NCI-H2107 (cell line): ENCODE data around the gene CNTNAP5.

Experiments used
- DNase-seq: peaks from one replicate; lab custom pipeline; 2025; lab: John Stamatoyannopoulos, UW

CNTNAP5 gene

GRCh38 chr2:124450481-124450880 is 425.4 kb downstream of the CNTNAP5 start:
- no peak for DNase-seq

- no peak for DNase-seq
Measured at GRCh38 chr2:124476291-124476690, 451.2 kb downstream of the CNTNAP5 start.

- DNase-seq = no peak
Measured at GRCh38 chr2:124478761-124479160, 453.7 kb downstream of the CNTNAP5 start.

GRCh38 chr2:124480958-124481357 is 455.9 kb downstream of the CNTNAP5 start:
- no peak for DNase-seq

- DNase-seq = no peak
Measured at GRCh38 chr2:124482044-124482443, 457.0 kb downstream of the CNTNAP5 start.

GRCh38 chr2:124482551-124482950 is 457.5 kb downstream of the CNTNAP5 start:
- DNase-seq = no peak

- no peak for DNase-seq
Measured at GRCh38 chr2:124485659-124486058, 460.6 kb downstream of the CNTNAP5 start.

GRCh38 chr2:124489686-124490085 is 464.6 kb downstream of the CNTNAP5 start:
- no peak for DNase-seq

- DNase-seq = no peak
Measured at GRCh38 chr2:124501575-124502152, 476.6 kb downstream of the CNTNAP5 start.

- DNase-seq = no peak
Measured at GRCh38 chr2:124514236-124514635, 489.1 kb downstream of the CNTNAP5 start.

GRCh38 chr2:124520953-124521352 is 495.9 kb downstream of the CNTNAP5 start:
- no peak for DNase-seq

- no peak for DNase-seq
Measured at GRCh38 chr2:124523096-124523495, 498.0 kb downstream of the CNTNAP5 start.

GRCh38 chr2:124524155-124524915 is 499.2 kb downstream of the CNTNAP5 start:
- DNase-seq = no peak

GRCh38 chr2:124526221-124526620 is 501.1 kb downstream of the CNTNAP5 start:
- DNase-seq = no peak

- DNase-seq = no peak
Measured at GRCh38 chr2:124530203-124530602, 505.1 kb downstream of the CNTNAP5 start.

- DNase-seq = no peak
Measured at GRCh38 chr2:124533226-124533954, 508.3 kb downstream of the CNTNAP5 start.

- no peak for DNase-seq
Measured at GRCh38 chr2:124534028-124534427, 508.9 kb downstream of the CNTNAP5 start.

- no peak for DNase-seq
Measured at GRCh38 chr2:124535816-124536215, 510.7 kb downstream of the CNTNAP5 start.

- DNase-seq = no peak
Measured at GRCh38 chr2:124536591-124536990, 511.5 kb downstream of the CNTNAP5 start.

- no peak for DNase-seq
Measured at GRCh38 chr2:124538549-124538948, 513.5 kb downstream of the CNTNAP5 start.

- no peak for DNase-seq
Measured at GRCh38 chr2:124540805-124541204, 515.7 kb downstream of the CNTNAP5 start.

GRCh38 chr2:124542932-124543640 is 518.0 kb downstream of the CNTNAP5 start:
- DNase-seq = no peak
